LoVo (cell line): ENCODE results near the gene KIF13A.
"Not testable (repeated sequence)": the region's sequence is repeated elsewhere in the genome, so short reads cannot be mapped to it uniquely, and the experiment has no call there.

ENCODE experiments used
- DNase-seq: peaks from one replicate; pipeline ENCODE4 v3.0.0-alpha.2; 2016; ENCODE audit warnings: low spot score

KIF13A gene

GRCh38 chr6:17870300-17871188, 116.9 kb downstream of the KIF13A start:
- DNase-seq = no peak

GRCh38 chr6:17869753-17870050, 117.7 kb downstream of the KIF13A start:
- no peak for DNase-seq

GRCh38 chr6:17869010-17869752, 118.3 kb downstream of the KIF13A start:
- DNase-seq = no peak

- DNase-seq = no peak
Measured at GRCh38 chr6:17867880-17868279, 119.6 kb downstream of the KIF13A start.

GRCh38 chr6:17866876-17867444, 120.5 kb downstream of the KIF13A start:
- DNase-seq = no peak

- peak; percentile 75 for DNase-seq
Measured at GRCh38 chr6:17865798-17866725, 121.4 kb downstream of the KIF13A start.

GRCh38 chr6:17865243-17865642, 122.2 kb downstream of the KIF13A start:
- DNase-seq = peak; percentile 78

GRCh38 chr6:17863901-17864754, 123.3 kb downstream of the KIF13A start:
- peak; percentile 54 for DNase-seq

GRCh38 chr6:17861361-17861760, 126.1 kb downstream of the KIF13A start:
- no peak for DNase-seq

- DNase-seq = no peak
Measured at GRCh38 chr6:17859846-17860245, 127.6 kb downstream of the KIF13A start.

GRCh38 chr6:17858584-17858983, 128.9 kb downstream of the KIF13A start:
- no peak for DNase-seq

- not testable (repeated sequence) for DNase-seq
Measured at GRCh38 chr6:17857188-17857587, 130.2 kb downstream of the KIF13A start.

GRCh38 chr6:17856306-17856705, 131.1 kb downstream of the KIF13A start:
- no peak for DNase-seq

- DNase-seq = no peak
Measured at GRCh38 chr6:17855381-17855780, 132.1 kb downstream of the KIF13A start.

- no peak for DNase-seq
Measured at GRCh38 chr6:17853533-17853932, 133.9 kb downstream of the KIF13A start.

- DNase-seq = no peak
Measured at GRCh38 chr6:17851720-17852161, 135.7 kb downstream of the KIF13A start.

GRCh38 chr6:17851001-17851719, 136.3 kb downstream of the KIF13A start:
- DNase-seq = no peak

GRCh38 chr6:17850281-17850680, 137.2 kb downstream of the KIF13A start:
- DNase-seq = no peak

GRCh38 chr6:17847203-17847760, 140.2 kb downstream of the KIF13A start:
- no peak for DNase-seq

- DNase-seq = no peak
Measured at GRCh38 chr6:17846762-17847161, 140.7 kb downstream of the KIF13A start.
